Vagina (tissue), 2 donors: Measurements from ENCODE around the gene CISD3. TPM values are rescaled to one million over a fixed set of nuclear protein-coding genes. Genes with fewer than 3 reads are reported as not detected.

Experiments used
- DNase-seq, 2 donors: peaks; one replicate each; pipeline ENCODE4 v3.0.0-alpha.2; 2017; ENCODE audit errors: extremely low spot score in 2 of 2
- H3K27ac ChIP-seq: fragments of 200-600 bp; sonication (generic); one replicate; pipeline ENCODE4 v1.5.1; 2019
- H3K27me3 ChIP-seq: fragments of 200-600 bp; sonication (generic); one replicate; pipeline ENCODE4 v1.5.1; 2019
- H3K36me3 ChIP-seq, 2 donors: fragments of 200-600 bp; sonication (generic); one replicate each; pipeline ENCODE4 v1.5.1; 2017 to 2019
- H3K4me1 ChIP-seq: fragments of 200-600 bp; sonication (generic); one replicate; pipeline ENCODE4 v1.5.1; 2019
- H3K4me3 ChIP-seq, 2 donors: fragments of 200-600 bp; sonication (generic); 1 replicate in 1 of 2; 2 replicates in 1 of 2; pipeline ENCODE4 v1.5.1; 2016 to 2019
- H3K9me3 ChIP-seq: fragments of 200-600 bp; sonication (generic); one replicate; pipeline ENCODE4 v1.5.1; 2019
- POLR2A ChIP-seq, 2 donors: fragments of 450-650 bp; IDR thresholded peaks; one replicate each; pipeline ENCODE4 v1.6.1; 2017; ENCODE audit warnings: antibody characterized with exemption in 2 of 2, mild to moderate bottlenecking in 2 of 2, moderate library complexity in 2 of 2
- POLR2AphosphoS5 ChIP-seq, 2 donors: sonication (generic); formaldehyde crosslinking; IDR thresholded peaks; one replicate each; pipeline ENCODE4 v1.9.0; 2017; ENCODE audit warnings: antibody characterized with exemption in 2 of 2, mild to moderate bottlenecking in 2 of 2, low read depth in 1 of 2; ENCODE audit not compliant: insufficient read depth in 1 of 2
- intact Hi-C: fragments of 100-400 bp; cut with DNase I; formaldehyde crosslinking; loops from one replicate; pipeline ENCODE4 v1.15.1; 2023
- total RNA-seq: library from RNA; depleted of rRNA; stranded (reverse); fragments of >200 nt; gene quantifications from one replicate; pipeline ENCODE4 v1.2.3, GENCODE V29; 2016
- TF ChIP-seq, protein P1 (sequence below), 3 experiments: fragments of 450-650 bp in 2 of 3; fragments of 200-600 bp in 1 of 3; sonication (generic) in 1 of 3; IDR thresholded peaks; one replicate each; pipeline ENCODE4 v1.5.1; 2017 to 2019; ENCODE audit warnings: antibody characterized with exemption in 3 of 3, mild to moderate bottlenecking in 2 of 3, moderate library complexity in 2 of 3

Gene CISD3
- total RNA-seq, 1 donor from 2014 or later, result 12.8 TPM

DNA sequence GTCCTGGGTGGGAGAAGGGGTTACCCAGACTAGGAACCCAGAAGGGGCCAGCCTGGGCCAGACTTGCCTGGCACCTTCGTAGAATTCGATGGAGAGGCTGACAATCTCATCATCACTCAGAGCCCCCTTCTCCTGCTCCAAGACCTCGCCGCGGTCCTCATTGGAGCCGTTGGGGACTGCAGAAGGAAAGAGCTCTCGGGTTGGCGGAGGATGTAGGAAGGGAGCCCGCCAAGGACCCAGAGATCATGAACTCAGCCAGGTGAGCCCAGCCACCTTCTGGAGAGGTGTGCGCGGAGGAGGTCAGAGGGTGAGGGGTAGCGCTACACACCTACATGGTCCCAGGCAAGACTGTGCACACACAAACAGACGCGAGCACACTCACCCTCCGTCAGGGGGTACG lies 8.5 kb downstream of the CISD3 start:
- intact Hi-C loops, result no loop called here
- H3K27me3 ChIP-seq, result no peaks in the 10 kb centered on the region
- H3K36me3 ChIP-seq, result peaks cover 0 to 30% of the 10 kb centered on the region in 2 donors
- H3K9me3 ChIP-seq, result no peaks in the 10 kb centered on the region
- TF ChIP-seq POLR2A (IDR thresholded peaks at IDR 0.05) (no peak), POLR2AphosphoS5 (IDR thresholded peaks at IDR 0.05; ENCODE audit: insufficient read depth in 1 of 2, low read depth in 1 of 2) (no peak)
- TF ChIP-seq, protein P1, sequence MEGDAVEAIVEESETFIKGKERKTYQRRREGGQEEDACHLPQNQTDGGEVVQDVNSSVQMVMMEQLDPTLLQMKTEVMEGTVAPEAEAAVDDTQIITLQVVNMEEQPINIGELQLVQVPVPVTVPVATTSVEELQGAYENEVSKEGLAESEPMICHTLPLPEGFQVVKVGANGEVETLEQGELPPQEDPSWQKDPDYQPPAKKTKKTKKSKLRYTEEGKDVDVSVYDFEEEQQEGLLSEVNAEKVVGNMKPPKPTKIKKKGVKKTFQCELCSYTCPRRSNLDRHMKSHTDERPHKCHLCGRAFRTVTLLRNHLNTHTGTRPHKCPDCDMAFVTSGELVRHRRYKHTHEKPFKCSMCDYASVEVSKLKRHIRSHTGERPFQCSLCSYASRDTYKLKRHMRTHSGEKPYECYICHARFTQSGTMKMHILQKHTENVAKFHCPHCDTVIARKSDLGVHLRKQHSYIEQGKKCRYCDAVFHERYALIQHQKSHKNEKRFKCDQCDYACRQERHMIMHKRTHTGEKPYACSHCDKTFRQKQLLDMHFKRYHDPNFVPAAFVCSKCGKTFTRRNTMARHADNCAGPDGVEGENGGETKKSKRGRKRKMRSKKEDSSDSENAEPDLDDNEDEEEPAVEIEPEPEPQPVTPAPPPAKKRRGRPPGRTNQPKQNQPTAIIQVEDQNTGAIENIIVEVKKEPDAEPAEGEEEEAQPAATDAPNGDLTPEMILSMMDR (IDR thresholded peaks at IDR 0.05), result no peak
- no peak overlapping the region for H3K4me3 ChIP-seq
- no peak overlapping the region for H3K27ac ChIP-seq
- H3K4me1 ChIP-seq, result peaks cover 42% of the 10 kb centered on the region
- DNase-seq, result no peak

DNA sequence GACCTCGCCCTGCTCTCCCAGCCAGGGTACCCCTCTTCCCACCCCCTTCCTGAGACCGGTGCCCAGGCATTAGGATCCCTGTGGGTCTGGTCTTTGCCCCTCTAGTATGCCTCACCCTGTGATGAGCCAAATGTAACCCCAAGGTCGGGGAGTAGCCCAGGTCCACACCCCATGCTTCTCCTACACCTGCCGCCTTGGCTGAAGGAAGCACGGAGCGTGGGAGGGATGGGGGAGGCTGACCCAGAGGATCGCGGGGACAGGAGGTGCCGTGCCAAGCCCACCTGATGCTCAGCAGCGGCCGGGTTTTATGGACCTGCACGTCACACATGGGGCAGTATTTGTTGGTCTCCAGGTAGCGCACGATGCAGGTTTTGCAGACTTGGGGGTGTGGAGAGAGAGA lies 9.2 kb downstream of the CISD3 start:
- Histone ChIP-seq H3K9me3 (no peaks in the 10 kb centered on the region), H3K27ac (no peak overlapping the region), H3K36me3 (peaks cover 0 to 30% of the 10 kb centered on the region in 2 donors), H3K4me3 (no peak overlapping the region), H3K27me3 (no peaks in the 10 kb centered on the region), H3K4me1 (peaks cover 36% of the 10 kb centered on the region)
- no peak for TF ChIP-seq POLR2AphosphoS5 (IDR thresholded peaks at IDR 0.05; ENCODE audit: insufficient read depth in 1 of 2, low read depth in 1 of 2)
- TF ChIP-seq, protein P1 (IDR thresholded peaks at IDR 0.05), result no peak
- TF ChIP-seq POLR2A (IDR thresholded peaks at IDR 0.05), result no peak
- no peak for DNase-seq
- intact Hi-C loops, result no loop called here

DNA sequence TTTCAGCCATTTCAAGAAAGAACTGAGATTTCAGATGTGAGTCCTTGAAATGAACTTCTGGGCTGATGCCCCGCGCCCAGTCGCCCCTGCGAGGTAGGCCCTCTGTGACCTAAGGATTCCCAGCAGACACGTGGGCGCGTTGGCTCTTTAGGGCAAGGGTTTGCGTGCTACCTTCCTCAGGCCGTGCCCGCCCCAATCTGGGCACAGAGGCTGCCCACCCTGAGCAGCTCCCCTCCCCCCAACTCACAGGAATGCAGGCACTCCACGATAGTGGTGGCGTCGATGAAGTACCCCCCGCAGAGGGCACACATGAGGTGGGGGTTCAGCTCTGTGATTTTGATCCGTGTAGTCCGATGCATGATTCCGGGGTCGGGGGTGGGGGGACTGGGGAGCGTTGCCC lies 9.9 kb downstream of the CISD3 start:
- no peak overlapping the region for H3K4me3 ChIP-seq
- peaks cover 30% of the 10 kb centered on the region for H3K4me1 ChIP-seq
- H3K36me3 ChIP-seq, result peaks cover 0 to 30% of the 10 kb centered on the region in 2 donors
- no peak overlapping the region for H3K27ac ChIP-seq
- H3K27me3 ChIP-seq, result no peaks in the 10 kb centered on the region
- H3K9me3 ChIP-seq, result no peaks in the 10 kb centered on the region
- intact Hi-C loops, result loop anchor here (5.0 kb wide), 1 partner anchor 38 kb away; no protein-coding TSS in a partner anchor
- DNase-seq, result no peak
- TF ChIP-seq, protein P1 (IDR thresholded peaks at IDR 0.05), result no peak
- TF ChIP-seq POLR2A (IDR thresholded peaks at IDR 0.05) (no peak), POLR2AphosphoS5 (IDR thresholded peaks at IDR 0.05; ENCODE audit: insufficient read depth in 1 of 2, low read depth in 1 of 2) (no peak)

DNA sequence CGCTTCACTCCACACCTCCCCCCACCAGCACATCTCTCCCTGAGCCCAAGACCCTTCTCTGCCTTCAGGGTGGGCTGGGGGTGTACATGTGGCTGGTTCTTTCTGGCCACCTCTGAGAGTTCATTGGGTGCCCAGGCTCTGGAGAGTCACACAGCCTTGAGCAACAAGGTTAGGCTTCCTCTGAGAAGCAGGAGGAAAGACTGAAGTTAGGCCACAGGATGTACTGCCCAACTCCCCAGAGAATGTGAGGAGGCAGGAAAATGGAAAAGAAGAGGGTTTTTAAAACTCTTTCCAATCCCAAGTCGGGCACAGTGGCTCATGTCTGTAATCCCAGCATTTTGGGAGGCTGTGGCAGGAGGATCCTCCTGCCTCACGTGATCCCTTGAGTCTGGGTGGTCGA lies 10.7 kb downstream of the CISD3 start:
- no peak for DNase-seq
- H3K9me3 ChIP-seq, result no peaks in the 10 kb centered on the region
- no peaks in the 10 kb centered on the region for H3K27me3 ChIP-seq
- H3K4me3 ChIP-seq, result no peak overlapping the region
- TF ChIP-seq, protein P1 (IDR thresholded peaks at IDR 0.05), result no peak
- TF ChIP-seq POLR2A (IDR thresholded peaks at IDR 0.05) (no peak), POLR2AphosphoS5 (IDR thresholded peaks at IDR 0.05; ENCODE audit: insufficient read depth in 1 of 2, low read depth in 1 of 2) (no peak)
- peaks cover 0 to 27% of the 10 kb centered on the region in 2 donors for H3K36me3 ChIP-seq
- intact Hi-C loops, result loop anchor here (5.0 kb wide), 1 partner anchor 39 kb away; no protein-coding TSS in a partner anchor
- peaks cover 29% of the 10 kb centered on the region for H3K4me1 ChIP-seq
- no peak overlapping the region for H3K27ac ChIP-seq

DNA sequence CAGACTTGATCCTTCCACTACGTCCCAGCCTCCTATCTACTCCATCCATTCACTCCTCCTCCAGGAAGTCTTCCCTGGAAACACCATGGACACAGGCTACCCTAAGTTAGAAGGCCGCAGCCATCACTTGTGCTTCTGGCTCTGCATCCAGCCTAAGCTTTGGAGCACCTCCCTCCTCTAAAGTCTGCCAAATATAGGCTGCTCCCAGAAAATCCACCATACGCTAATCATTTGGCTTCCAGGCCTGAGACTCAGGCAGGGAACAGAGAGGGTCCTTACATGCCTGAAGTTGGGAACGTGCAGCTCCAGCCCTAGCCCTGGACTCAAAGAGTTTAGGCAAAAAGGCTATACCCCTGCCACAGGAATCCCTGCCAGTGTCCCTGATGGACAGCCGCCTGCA lies 11.3 kb downstream of the CISD3 start:
- no peak overlapping the region for H3K27ac ChIP-seq
- H3K4me3 ChIP-seq, result no peak overlapping the region
- H3K4me1 ChIP-seq, result peaks cover 36% of the 10 kb centered on the region
- peaks cover 0 to 22% of the 10 kb centered on the region in 2 donors for H3K36me3 ChIP-seq
- intact Hi-C loops, result loop anchor here (5.0 kb wide), 1 partner anchor 39 kb away; no protein-coding TSS in a partner anchor
- no peaks in the 10 kb centered on the region for H3K27me3 ChIP-seq
- TF ChIP-seq POLR2AphosphoS5 (IDR thresholded peaks at IDR 0.05; ENCODE audit: insufficient read depth in 1 of 2, low read depth in 1 of 2) (no peak), POLR2A (IDR thresholded peaks at IDR 0.05) (no peak)
- TF ChIP-seq, protein P1 (IDR thresholded peaks at IDR 0.05), result no peak
- H3K9me3 ChIP-seq, result no peaks in the 10 kb centered on the region
- DNase-seq, result no peak
